SK-N-MC (cell line): ENCODE results near the gene OR4D5.

Source experiments
- EZH2 ChIP-seq: fragments of 200-600 bp; sonication (generic); IDR thresholded peaks from one replicate; pipeline ENCODE4 v1.6.1; 2017; ENCODE audit warnings: antibody characterized with exemption
- FOXP2 ChIP-seq: optimal IDR thresholded peaks from 2 replicates; pipeline ENCODE3; 2011; ENCODE audit warnings: mild to moderate bottlenecking, moderate library complexity; ENCODE audit not compliant: insufficient read depth; ENCODE audit errors: extremely low read length, control extremely low read depth
- POLR2AphosphoS5 ChIP-seq: IDR thresholded peaks from 2 replicates; pipeline ENCODE4 v1.6.1; 2012; ENCODE audit warnings: mild to moderate bottlenecking, low read depth, low read length, borderline replicate concordance

DNA sequence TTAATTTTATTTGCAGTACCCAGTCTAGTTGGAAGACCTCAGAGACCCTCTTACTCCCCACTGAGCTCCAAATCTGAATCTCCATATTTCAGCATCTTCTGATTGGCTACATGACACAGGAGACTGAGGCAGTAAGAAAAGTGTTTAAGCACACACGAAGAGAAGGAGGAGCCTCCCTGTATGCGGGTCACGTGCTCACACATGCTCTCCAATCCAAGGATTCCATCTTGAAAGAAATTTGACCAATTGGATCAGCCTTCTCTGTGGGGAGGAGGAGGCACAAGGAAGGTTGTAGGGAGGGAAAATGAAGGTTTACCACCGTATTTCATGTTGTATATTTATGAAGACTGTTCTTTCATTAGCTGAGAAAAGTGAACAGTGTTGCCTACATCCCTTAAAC lies 3.0 kb downstream of the OR4D5 start:
- TF ChIP-seq EZH2 (no peak), POLR2AphosphoS5 (no peak), FOXP2 (no peak)
